ENCODE results near the gene NPR2. TPM values are rescaled to one million over a fixed set of nuclear protein-coding genes. Genes with fewer than 3 reads are reported as not detected.

Gene NPR2
- polyA plus RNA-seq, 3 donors: 0.48 TPM; not detected in 2

DNA sequence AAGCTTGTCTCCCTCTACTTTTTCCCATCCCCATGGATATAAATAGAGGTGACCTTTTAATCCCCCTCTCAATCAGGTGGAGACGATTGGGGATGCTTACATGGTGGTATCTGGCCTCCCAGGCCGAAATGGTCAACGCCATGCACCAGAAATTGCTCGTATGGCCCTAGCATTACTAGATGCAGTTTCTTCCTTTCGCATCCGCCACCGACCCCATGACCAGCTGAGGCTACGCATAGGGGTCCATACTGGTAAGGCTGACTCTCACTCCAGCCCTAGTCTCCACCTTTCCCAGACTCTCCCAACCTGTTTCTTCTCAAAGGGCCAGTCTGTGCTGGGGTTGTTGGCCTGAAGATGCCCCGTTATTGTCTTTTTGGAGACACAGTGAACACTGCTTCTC, 17.0 kb downstream of the NPR2 start:
- peaks cover 0 to 5% (median 3%) of the 10 kb centered on the region in 3 donors for H3K27me3 Mint-ChIP-seq (ENCODE audit: low read depth in 3 of 3)
- Histone ChIP-seq H4K20me1 (ENCODE audit: insufficient read depth, low read length) (no peaks in the 10 kb centered on the region), H3K27me3 (ENCODE audit: control insufficient read depth in 2 of 2, insufficient read depth in 2 of 2, low read length in 2 of 2) (no peaks in the 10 kb centered on the region), H3K4me1 (ENCODE audit: control insufficient read depth in 1 of 2, insufficient read depth in 2 of 2, low read length in 2 of 2) (peaks cover 18 to 23% of the 10 kb centered on the region in 2 donors), H3K4me3 (replicated peaks in 1 of 3; ENCODE audit: low read depth in 2 of 3, low read length in 3 of 3) (no peak overlapping the region), H3K27ac (ENCODE audit: low read depth in 1 of 2, low read length in 2 of 2) (no peak overlapping the region), H2AFZ (ENCODE audit: insufficient read depth, low read depth, low read length, poor library complexity, severe bottlenecking) (no peak overlapping the region), H3K9ac (ENCODE audit: insufficient read depth, low read length, poor library complexity, severe bottlenecking) (no peak overlapping the region), H3K36me3 (replicated peaks in 1 of 2; ENCODE audit: control insufficient read depth in 1 of 2, insufficient read depth in 2 of 2, low read length in 2 of 2) (no peaks in the 10 kb centered on the region), H3K9me3 (replicated peaks in 1 of 2; ENCODE audit: control insufficient read depth in 1 of 2, insufficient read depth in 1 of 2, low read length in 2 of 2) (no peaks in the 10 kb centered on the region), H3K4me2 (replicated peaks; ENCODE audit: extremely low read depth, low read length, poor library complexity, severe bottlenecking) (no peak overlapping the region), H3K79me2 (ENCODE audit: insufficient read depth, low read length) (peaks cover 1% of the 10 kb centered on the region)
- H3K27ac Mint-ChIP-seq: no peak overlapping the region
- H3K36me3 Mint-ChIP-seq: peaks cover 2 to 4% of the 10 kb centered on the region in 2 donors
- 100% methylated on average over 5 of the region's 9 CpGs for WGBS (ENCODE audit: insufficient coverage)
- TF ChIP-seq, protein P1, sequence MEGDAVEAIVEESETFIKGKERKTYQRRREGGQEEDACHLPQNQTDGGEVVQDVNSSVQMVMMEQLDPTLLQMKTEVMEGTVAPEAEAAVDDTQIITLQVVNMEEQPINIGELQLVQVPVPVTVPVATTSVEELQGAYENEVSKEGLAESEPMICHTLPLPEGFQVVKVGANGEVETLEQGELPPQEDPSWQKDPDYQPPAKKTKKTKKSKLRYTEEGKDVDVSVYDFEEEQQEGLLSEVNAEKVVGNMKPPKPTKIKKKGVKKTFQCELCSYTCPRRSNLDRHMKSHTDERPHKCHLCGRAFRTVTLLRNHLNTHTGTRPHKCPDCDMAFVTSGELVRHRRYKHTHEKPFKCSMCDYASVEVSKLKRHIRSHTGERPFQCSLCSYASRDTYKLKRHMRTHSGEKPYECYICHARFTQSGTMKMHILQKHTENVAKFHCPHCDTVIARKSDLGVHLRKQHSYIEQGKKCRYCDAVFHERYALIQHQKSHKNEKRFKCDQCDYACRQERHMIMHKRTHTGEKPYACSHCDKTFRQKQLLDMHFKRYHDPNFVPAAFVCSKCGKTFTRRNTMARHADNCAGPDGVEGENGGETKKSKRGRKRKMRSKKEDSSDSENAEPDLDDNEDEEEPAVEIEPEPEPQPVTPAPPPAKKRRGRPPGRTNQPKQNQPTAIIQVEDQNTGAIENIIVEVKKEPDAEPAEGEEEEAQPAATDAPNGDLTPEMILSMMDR (IDR thresholded peaks at IDR 0.05): no peak
- DNase-seq: no peak
- intact Hi-C loops (cut with micrococcal nuclease): no loop called here
- no peak overlapping the region for H3K4me3 Mint-ChIP-seq
- H3K4me1 Mint-ChIP-seq: peaks cover 17% of the 10 kb centered on the region
- H3K9me3 Mint-ChIP-seq: no peaks in the 10 kb centered on the region

DNA sequence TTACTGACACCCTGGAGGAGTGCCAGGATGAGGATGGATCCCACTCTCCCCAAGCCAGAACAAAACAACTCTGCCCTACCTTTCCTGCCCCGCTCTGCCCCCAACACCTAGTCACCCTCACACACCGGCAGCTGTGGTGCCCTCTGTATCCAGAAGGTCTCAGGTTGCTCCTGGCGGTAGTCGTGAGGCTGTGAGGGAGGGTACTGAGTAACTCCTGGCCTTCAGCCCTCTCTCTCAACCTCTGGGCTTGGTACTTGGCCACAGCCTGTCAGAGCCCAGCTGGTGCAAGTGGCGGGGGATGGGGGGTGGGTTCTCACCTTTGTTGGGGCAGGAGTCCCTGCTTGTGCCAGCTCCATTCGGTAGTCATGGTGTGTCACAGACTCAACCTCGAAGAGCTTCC, 18.7 kb downstream of the NPR2 start:
- H3K27me3 Mint-ChIP-seq (ENCODE audit: low read depth in 3 of 3): peaks cover 0 to 5% (median 1%) of the 10 kb centered on the region in 3 donors
- no peak for DNase-seq
- no peaks in the 10 kb centered on the region for H3K9me3 Mint-ChIP-seq
- H3K4me1 Mint-ChIP-seq: peaks cover 26% of the 10 kb centered on the region
- intact Hi-C loops (cut with micrococcal nuclease): loop anchor here (5.0 to 10.0 kb wide), 2 partner anchors 163 to 205 kb away; partner anchors contain the start of gene TESK1 (in 1 of the 2)
- Histone ChIP-seq H3K36me3 (replicated peaks in 1 of 2; ENCODE audit: control insufficient read depth in 1 of 2, insufficient read depth in 2 of 2, low read length in 2 of 2) (no peaks in the 10 kb centered on the region), H3K4me2 (replicated peaks; ENCODE audit: extremely low read depth, low read length, poor library complexity, severe bottlenecking) (no peak overlapping the region), H3K27me3 (ENCODE audit: control insufficient read depth in 2 of 2, insufficient read depth in 2 of 2, low read length in 2 of 2) (no peaks in the 10 kb centered on the region), H3K27ac (ENCODE audit: low read depth in 1 of 2, low read length in 2 of 2) (no peak overlapping the region), H3K9me3 (replicated peaks in 1 of 2; ENCODE audit: control insufficient read depth in 1 of 2, insufficient read depth in 1 of 2, low read length in 2 of 2) (no peaks in the 10 kb centered on the region), H3K4me3 (replicated peaks in 1 of 3; ENCODE audit: low read depth in 2 of 3, low read length in 3 of 3) (no peak overlapping the region), H3K4me1 (ENCODE audit: control insufficient read depth in 1 of 2, insufficient read depth in 2 of 2, low read length in 2 of 2) (peaks cover 29 to 35% of the 10 kb centered on the region in 2 donors), H3K79me2 (ENCODE audit: insufficient read depth, low read length) (peaks cover 4% of the 10 kb centered on the region), H2AFZ (ENCODE audit: insufficient read depth, low read depth, low read length, poor library complexity, severe bottlenecking) (no peak overlapping the region), H3K9ac (ENCODE audit: insufficient read depth, low read length, poor library complexity, severe bottlenecking) (no peak overlapping the region), H4K20me1 (ENCODE audit: insufficient read depth, low read length) (no peaks in the 10 kb centered on the region)
- 100% methylated on average over 1 of the region's 7 CpGs for WGBS (ENCODE audit: insufficient coverage)
- TF ChIP-seq, protein P1 (IDR thresholded peaks at IDR 0.05): no peak
- H3K36me3 Mint-ChIP-seq: peaks cover 2 to 4% of the 10 kb centered on the region in 2 donors
- peak overlapping the region in 2 of 7 donors; percentile 32 to 55 for H3K27ac Mint-ChIP-seq
- H3K4me3 Mint-ChIP-seq: no peak overlapping the region

Data from CD14-positive monocyte (primary cell).